ENCODE data around the gene ZDHHC11.

DNA sequence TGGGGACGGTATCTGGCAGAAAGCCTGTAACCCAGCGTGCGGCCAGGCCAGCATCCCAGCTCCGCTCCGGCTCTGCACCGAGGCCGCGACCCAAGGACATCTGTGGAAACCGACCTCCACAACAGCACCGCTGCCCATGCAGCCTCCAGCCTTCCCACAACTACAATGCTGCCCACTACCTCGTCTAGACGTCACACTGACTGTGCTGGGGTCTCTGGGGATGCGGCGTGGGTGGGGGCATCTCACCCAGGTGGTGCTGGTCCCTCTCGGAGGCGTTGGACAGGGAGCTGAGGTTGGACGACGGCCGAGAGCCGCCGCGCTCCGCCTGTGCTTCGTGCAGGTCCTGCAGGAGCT lies 14.4 kb upstream of the ZDHHC11 start:
- TF ChIP-seq, protein P1, sequence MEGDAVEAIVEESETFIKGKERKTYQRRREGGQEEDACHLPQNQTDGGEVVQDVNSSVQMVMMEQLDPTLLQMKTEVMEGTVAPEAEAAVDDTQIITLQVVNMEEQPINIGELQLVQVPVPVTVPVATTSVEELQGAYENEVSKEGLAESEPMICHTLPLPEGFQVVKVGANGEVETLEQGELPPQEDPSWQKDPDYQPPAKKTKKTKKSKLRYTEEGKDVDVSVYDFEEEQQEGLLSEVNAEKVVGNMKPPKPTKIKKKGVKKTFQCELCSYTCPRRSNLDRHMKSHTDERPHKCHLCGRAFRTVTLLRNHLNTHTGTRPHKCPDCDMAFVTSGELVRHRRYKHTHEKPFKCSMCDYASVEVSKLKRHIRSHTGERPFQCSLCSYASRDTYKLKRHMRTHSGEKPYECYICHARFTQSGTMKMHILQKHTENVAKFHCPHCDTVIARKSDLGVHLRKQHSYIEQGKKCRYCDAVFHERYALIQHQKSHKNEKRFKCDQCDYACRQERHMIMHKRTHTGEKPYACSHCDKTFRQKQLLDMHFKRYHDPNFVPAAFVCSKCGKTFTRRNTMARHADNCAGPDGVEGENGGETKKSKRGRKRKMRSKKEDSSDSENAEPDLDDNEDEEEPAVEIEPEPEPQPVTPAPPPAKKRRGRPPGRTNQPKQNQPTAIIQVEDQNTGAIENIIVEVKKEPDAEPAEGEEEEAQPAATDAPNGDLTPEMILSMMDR (IDR thresholded peaks at IDR 0.05; ENCODE audit: insufficient read depth, low read length) = no peak
- TF ChIP-seq POLR2AphosphoS5 (IDR thresholded peaks at IDR 0.05; ENCODE audit: low read depth) = no peak
- no peak for TF ChIP-seq SPI1 (IDR thresholded peaks at IDR 0.05; ENCODE audit: borderline replicate concordance, low read depth)
- TF ChIP-seq GABPA (IDR thresholded peaks at IDR 0.05; ENCODE audit: low read depth) = no peak
- TF ChIP-seq, protein P2, sequence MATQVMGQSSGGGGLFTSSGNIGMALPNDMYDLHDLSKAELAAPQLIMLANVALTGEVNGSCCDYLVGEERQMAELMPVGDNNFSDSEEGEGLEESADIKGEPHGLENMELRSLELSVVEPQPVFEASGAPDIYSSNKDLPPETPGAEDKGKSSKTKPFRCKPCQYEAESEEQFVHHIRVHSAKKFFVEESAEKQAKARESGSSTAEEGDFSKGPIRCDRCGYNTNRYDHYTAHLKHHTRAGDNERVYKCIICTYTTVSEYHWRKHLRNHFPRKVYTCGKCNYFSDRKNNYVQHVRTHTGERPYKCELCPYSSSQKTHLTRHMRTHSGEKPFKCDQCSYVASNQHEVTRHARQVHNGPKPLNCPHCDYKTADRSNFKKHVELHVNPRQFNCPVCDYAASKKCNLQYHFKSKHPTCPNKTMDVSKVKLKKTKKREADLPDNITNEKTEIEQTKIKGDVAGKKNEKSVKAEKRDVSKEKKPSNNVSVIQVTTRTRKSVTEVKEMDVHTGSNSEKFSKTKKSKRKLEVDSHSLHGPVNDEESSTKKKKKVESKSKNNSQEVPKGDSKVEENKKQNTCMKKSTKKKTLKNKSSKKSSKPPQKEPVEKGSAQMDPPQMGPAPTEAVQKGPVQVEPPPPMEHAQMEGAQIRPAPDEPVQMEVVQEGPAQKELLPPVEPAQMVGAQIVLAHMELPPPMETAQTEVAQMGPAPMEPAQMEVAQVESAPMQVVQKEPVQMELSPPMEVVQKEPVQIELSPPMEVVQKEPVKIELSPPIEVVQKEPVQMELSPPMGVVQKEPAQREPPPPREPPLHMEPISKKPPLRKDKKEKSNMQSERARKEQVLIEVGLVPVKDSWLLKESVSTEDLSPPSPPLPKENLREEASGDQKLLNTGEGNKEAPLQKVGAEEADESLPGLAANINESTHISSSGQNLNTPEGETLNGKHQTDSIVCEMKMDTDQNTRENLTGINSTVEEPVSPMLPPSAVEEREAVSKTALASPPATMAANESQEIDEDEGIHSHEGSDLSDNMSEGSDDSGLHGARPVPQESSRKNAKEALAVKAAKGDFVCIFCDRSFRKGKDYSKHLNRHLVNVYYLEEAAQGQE (IDR thresholded peaks at IDR 0.05; ENCODE audit: insufficient replicate concordance, low read depth) = no peak
